ENCODE data around the gene PRPSAP1.

PRPSAP1 gene

GRCh38 chr17:76382351-76382802 is 28.7 kb upstream of the PRPSAP1 start:
- peak; percentile 53 for DNase-seq (ENCODE audit: low read depth)
- H3K4me3 ChIP-seq (ENCODE audit: low read length): peak overlapping the region; percentile 73
- TF ChIP-seq, protein P1, sequence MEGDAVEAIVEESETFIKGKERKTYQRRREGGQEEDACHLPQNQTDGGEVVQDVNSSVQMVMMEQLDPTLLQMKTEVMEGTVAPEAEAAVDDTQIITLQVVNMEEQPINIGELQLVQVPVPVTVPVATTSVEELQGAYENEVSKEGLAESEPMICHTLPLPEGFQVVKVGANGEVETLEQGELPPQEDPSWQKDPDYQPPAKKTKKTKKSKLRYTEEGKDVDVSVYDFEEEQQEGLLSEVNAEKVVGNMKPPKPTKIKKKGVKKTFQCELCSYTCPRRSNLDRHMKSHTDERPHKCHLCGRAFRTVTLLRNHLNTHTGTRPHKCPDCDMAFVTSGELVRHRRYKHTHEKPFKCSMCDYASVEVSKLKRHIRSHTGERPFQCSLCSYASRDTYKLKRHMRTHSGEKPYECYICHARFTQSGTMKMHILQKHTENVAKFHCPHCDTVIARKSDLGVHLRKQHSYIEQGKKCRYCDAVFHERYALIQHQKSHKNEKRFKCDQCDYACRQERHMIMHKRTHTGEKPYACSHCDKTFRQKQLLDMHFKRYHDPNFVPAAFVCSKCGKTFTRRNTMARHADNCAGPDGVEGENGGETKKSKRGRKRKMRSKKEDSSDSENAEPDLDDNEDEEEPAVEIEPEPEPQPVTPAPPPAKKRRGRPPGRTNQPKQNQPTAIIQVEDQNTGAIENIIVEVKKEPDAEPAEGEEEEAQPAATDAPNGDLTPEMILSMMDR (conservative IDR thresholded peaks at IDR 0.05; ENCODE audit: low read length): no peak

GRCh38 chr17:76381633-76382350 is 28.1 kb upstream of the PRPSAP1 start:
- DNase-seq (ENCODE audit: low read depth): no peak

DNA sequence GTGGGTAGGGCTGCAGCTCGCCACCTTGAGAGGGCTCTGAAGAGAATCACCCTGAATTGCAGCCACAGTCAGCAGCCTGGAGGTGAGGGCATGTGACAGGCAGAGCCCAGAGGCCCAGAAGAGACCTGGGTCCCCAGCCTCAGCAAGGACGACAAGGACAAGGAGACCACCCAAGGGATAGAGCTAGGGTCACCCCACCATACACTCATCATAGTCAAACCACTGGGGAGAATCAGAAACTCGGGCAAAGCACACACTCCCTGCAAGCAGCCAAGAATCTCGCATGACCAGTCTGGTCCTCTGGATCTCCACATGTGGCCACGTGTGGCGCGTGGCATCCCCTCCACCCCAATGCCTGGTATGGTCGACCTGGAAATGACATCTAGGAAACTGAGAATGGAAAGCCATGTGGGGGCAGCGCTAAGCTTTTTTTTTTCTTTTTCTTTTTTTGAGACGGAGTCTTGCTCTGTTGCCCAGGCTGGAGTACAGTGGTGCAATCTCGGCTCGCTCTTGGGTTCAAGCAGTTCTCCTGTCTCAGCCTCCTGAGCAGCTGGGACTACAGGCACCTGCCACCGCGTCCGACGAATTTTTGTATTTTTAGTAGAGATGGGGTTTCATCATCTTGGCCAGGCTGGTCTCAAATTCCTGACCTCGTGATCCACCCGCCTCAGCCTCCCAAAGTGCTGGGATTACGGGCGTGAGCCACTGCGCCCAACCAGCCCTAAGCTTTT is 26.1 kb upstream of the PRPSAP1 start:
- DNase-seq (ENCODE audit: low read depth): no peak
- H3K4me3 ChIP-seq (ENCODE audit: low read length): no peak overlapping the region
- TF ChIP-seq, protein P1 (conservative IDR thresholded peaks at IDR 0.05; ENCODE audit: low read length): no peak

More at GRCh38 chr17:76381633-76382350, 28.1 kb upstream of the PRPSAP1 start:
- TF ChIP-seq, protein P1 (conservative IDR thresholded peaks at IDR 0.05; ENCODE audit: low read length): no peak
- peak overlapping the region; percentile 73 for H3K4me3 ChIP-seq (ENCODE audit: low read length)

DNA sequence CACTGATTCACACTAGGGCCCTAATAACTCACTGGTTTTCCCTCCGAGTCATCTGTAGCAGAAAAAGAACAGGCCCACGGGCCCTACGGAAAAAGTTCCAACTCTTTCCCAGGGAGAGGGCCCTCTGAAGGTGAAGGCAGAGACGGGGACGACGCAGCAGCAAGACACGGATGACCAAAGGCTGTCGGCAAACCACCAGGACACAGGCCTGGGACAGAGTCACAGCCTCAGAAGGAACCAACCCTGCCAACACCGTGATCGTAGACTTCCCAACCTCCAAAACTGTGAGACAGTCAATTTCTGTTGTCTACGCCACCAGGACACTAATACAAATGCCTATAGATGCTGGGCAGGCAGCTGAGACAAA is 25.5 kb upstream of the PRPSAP1 start:
- no peak for DNase-seq (ENCODE audit: low read depth)
- TF ChIP-seq, protein P1 (conservative IDR thresholded peaks at IDR 0.05; ENCODE audit: low read length): no peak
- H3K4me3 ChIP-seq (ENCODE audit: low read length): no peak overlapping the region

GRCh38 chr17:76378548-76379274 is 25.0 kb upstream of the PRPSAP1 start:
- TF ChIP-seq, protein P1 (conservative IDR thresholded peaks at IDR 0.05; ENCODE audit: low read length): no peak
- no peak overlapping the region for H3K4me3 ChIP-seq (ENCODE audit: low read length)
- no peak for DNase-seq (ENCODE audit: low read depth)

- H3K4me3 ChIP-seq (ENCODE audit: low read length): no peak overlapping the region
- TF ChIP-seq, protein P1 (conservative IDR thresholded peaks at IDR 0.05; ENCODE audit: low read length): no peak
- no peak for DNase-seq (ENCODE audit: low read depth)
These were observed 22.8 kb upstream of the PRPSAP1 start for GRCh38 chr17:76376318-76377133.
